C4-2B (cell line): Measurements from ENCODE around the gene RPS6KB2.

Source experiments
- H3K27ac ChIP-seq: fragments of 450-650 bp; 2 replicates; pipeline ENCODE4 v1.5.1; 2017
- ZFX ChIP-seq: fragments of 450-650 bp; IDR thresholded peaks from 2 replicates; pipeline ENCODE4 v1.6.1; 2017
- TF ChIP-seq, protein P1 (sequence below): fragments of 450-650 bp; conservative IDR thresholded peaks from 2 replicates; pipeline ENCODE4 v1.5.1; 2017; ENCODE audit warnings: mild to moderate bottlenecking

RPS6KB2 gene

DNA sequence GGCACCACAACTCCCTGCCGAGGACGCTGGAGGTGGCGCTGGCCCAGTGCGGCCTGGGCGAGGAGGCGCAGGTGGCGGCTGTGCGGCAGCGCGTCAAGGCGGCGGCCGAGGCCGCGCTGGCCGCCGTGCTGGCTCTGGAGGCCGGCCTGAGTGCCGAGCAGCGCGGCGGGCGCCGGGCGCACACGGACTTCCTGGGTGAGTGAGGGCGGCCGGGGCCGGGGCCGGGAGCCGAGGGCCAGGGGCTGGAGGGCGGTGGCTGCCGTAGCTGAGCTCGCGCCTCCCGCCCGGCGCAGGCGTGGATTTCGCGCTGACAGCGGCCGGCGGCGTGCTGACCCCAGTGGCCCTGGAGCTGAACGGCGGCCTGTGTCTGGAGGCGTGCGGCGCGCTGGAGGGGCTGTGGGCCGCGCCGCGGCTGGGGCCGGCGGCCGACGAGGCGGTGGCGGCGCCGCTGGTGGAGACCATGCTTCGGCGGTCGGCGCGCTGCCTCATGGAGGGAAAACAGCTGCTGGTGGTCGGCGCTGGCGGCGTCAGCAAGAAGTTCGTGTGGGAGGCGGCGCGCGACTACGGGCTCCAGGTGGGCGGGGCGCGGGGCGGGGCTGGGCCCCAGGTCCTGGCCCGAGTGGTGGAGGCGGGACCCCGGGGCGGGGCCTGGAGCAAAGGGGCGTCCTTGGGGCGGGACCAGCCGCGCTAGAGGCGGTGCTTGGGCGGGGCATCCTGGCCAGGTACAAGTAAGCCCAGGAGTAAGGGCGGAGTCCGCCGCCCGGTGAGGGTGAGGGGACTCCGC lies 7.5 kb upstream of the RPS6KB2 start:
- peak overlapping the region; percentile 87 for H3K27ac ChIP-seq
- TF ChIP-seq, protein P1, sequence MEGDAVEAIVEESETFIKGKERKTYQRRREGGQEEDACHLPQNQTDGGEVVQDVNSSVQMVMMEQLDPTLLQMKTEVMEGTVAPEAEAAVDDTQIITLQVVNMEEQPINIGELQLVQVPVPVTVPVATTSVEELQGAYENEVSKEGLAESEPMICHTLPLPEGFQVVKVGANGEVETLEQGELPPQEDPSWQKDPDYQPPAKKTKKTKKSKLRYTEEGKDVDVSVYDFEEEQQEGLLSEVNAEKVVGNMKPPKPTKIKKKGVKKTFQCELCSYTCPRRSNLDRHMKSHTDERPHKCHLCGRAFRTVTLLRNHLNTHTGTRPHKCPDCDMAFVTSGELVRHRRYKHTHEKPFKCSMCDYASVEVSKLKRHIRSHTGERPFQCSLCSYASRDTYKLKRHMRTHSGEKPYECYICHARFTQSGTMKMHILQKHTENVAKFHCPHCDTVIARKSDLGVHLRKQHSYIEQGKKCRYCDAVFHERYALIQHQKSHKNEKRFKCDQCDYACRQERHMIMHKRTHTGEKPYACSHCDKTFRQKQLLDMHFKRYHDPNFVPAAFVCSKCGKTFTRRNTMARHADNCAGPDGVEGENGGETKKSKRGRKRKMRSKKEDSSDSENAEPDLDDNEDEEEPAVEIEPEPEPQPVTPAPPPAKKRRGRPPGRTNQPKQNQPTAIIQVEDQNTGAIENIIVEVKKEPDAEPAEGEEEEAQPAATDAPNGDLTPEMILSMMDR: no peak
- peak; percentile 93 for TF ChIP-seq ZFX

- TF ChIP-seq, protein P1: no peak
- no peak for TF ChIP-seq ZFX
- H3K27ac ChIP-seq: peak overlapping the region; percentile 87
These were observed 6.8 kb upstream of the RPS6KB2 start for GRCh38 chr11:67421430-67422031.

DNA sequence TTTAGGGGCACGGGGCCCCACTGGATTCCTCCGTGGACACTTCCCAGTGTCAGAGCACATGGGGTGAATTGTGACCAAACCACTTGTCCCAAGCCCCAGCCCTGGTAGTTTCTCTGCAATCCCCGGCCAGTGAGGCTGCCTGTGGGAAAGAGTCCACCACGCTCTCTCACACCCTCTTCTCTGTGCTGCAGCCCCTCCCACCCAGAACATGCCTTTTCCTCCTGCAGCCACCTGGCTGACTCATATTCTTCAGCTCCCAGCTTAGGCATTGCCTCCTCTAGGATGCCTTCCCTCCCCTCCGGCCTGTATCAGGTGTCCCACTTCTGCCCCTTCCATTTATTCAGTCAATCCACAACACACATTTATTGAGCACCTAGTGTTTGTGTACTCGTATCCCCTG lies 5.4 kb upstream of the RPS6KB2 start:
- no peak overlapping the region for H3K27ac ChIP-seq
- TF ChIP-seq, protein P1: no peak

- no peak for TF ChIP-seq ZFX
- TF ChIP-seq, protein P1: no peak
- no peak overlapping the region for H3K27ac ChIP-seq
These were observed 4.8 kb upstream of the RPS6KB2 start for GRCh38 chr11:67423466-67423865.

GRCh38 chr11:67423891-67424613 lies 4.2 kb upstream of the RPS6KB2 start:
- no peak overlapping the region for H3K27ac ChIP-seq
- TF ChIP-seq ZFX: no peak
- TF ChIP-seq, protein P1: no peak

GRCh38 chr11:67427364-67427859 lies 882 bp upstream of the RPS6KB2 start:
- H3K27ac ChIP-seq: peak overlapping the region; percentile 86

GRCh38 chr11:67429038-67429668 lies 859 bp downstream of the RPS6KB2 start:
- peak overlapping the region; percentile 86 for H3K27ac ChIP-seq

More at GRCh38 chr11:67429038-67429668, 859 bp downstream of the RPS6KB2 start:
- TF ChIP-seq, protein P1: no peak
